HepG2 (cell line): ENCODE results near the gene DSEL. TPM values are rescaled to one million over a fixed set of nuclear protein-coding genes. Genes with fewer than 3 reads are reported as not detected.

ENCODE experiments used
- AGO2 ChIP-seq: fragments of 200-400 bp; formaldehyde crosslinking; optimal IDR thresholded peaks from 2 replicates; pipeline ENCODE3; 2017; ENCODE audit warnings: mild to moderate bottlenecking, low read depth, low read length, moderate library complexity
- ATF7 ChIP-seq, 2 experiments: fragments of 450-650 bp in 1 of 2; sonication (generic) in 1 of 2; formaldehyde crosslinking in 1 of 2; IDR thresholded peaks; 2 replicates each; pipeline versions ENCODE4 v1.4.0 to v1.6.1; 2016 to 2020; ENCODE audit warnings: antibody characterized with exemption in 1 of 2, mild to moderate bottlenecking in 1 of 2, missing genetic modification reagents in 1 of 2
- CEBPZ ChIP-seq: IDR thresholded peaks from 2 replicates; pipeline ENCODE4 v1.6.1; 2012; ENCODE audit warnings: low read length, improper control_type of control experiment
- FOXP1 ChIP-seq, 2 experiments: fragments of 450-650 bp in 1 of 2; IDR thresholded peaks; 2 replicates each; pipeline ENCODE4 v1.6.1; 2017 to 2018; ENCODE audit warnings: antibody characterized with exemption in 1 of 2
- PREB ChIP-seq: sonication (generic); formaldehyde crosslinking; IDR thresholded peaks from 2 replicates; pipeline ENCODE4 v1.4.0; 2020; ENCODE audit warnings: missing genetic modification reagents
- SP1 ChIP-seq, 2 experiments: fragments of 450-650 bp in 1 of 2; sonication (generic) in 1 of 2; formaldehyde crosslinking in 1 of 2; IDR thresholded peaks; 2 replicates each; pipeline versions ENCODE4 v1.4.0 to v1.6.1; 2016 to 2020; ENCODE audit warnings: missing genetic modification reagents in 1 of 2
- ZNF17 ChIP-seq: sonication (generic); formaldehyde crosslinking; IDR thresholded peaks from 2 replicates; pipeline ENCODE4 v1.5.0; 2020; ENCODE audit warnings: mild to moderate bottlenecking, missing genetic modification reagents
- ZNF674 ChIP-seq: sonication (generic); formaldehyde crosslinking; IDR thresholded peaks from 2 replicates; pipeline ENCODE4 v1.5.0; 2020; ENCODE audit warnings: low read depth, mild to moderate bottlenecking, missing genetic modification reagents
- ZNF687 ChIP-seq: sonication (generic); formaldehyde crosslinking; IDR thresholded peaks from 2 replicates; pipeline ENCODE4 v1.5.1; 2020; ENCODE audit warnings: mild to moderate bottlenecking, missing genetic modification reagents, moderate library complexity
- ZSCAN31 ChIP-seq: sonication (generic); formaldehyde crosslinking; IDR thresholded peaks from 2 replicates; pipeline ENCODE4 v1.5.0; 2020; ENCODE audit warnings: low read depth, mild to moderate bottlenecking, missing genetic modification reagents
- polyA plus RNA-seq, 8 experiments: library from polyadenylated mRNA; depleted of rRNA in 3 of 8; stranded (reverse) in 7 of 8; unstranded in 1 of 8; fragments of >200 nt; fragmentation: Illumina TruSeq in 4 of 8; extraction: Trizol in 4 of 8; gene quantifications; 2 replicates each; pipeline versions ENCODE4 v1.2.1 to v1.2.3, GENCODE V29; 2011 to 2016; ENCODE audit warnings: low read depth in 4 of 8, missing spikeins in 1 of 8, mixed read lengths in 1 of 8; ENCODE audit not compliant: insufficient read depth in 1 of 8
- total RNA-seq, 5 experiments: library from RNA; depleted of rRNA; stranded (reverse); fragments of >200 nt; fragmentation: Illumina TruSeq; extraction: Trizol; gene quantifications; 2 replicates each; pipeline ENCODE4 v1.2.3, GENCODE V29; 2016; ENCODE audit warnings: low read depth in 1 of 5
- TF ChIP-seq, protein P1 (sequence below): sonication (generic); formaldehyde crosslinking; IDR thresholded peaks from 2 replicates; pipeline ENCODE4 v1.4.0; 2020; ENCODE audit warnings: mild to moderate bottlenecking, missing genetic modification reagents

The DSEL gene
- total and polyA plus RNA-seq, 2 of the 13 experiments (the other 11 are each of a cell fraction or from before 2014, with no cell fraction given): 0.07 to 0.11 TPM

DNA sequence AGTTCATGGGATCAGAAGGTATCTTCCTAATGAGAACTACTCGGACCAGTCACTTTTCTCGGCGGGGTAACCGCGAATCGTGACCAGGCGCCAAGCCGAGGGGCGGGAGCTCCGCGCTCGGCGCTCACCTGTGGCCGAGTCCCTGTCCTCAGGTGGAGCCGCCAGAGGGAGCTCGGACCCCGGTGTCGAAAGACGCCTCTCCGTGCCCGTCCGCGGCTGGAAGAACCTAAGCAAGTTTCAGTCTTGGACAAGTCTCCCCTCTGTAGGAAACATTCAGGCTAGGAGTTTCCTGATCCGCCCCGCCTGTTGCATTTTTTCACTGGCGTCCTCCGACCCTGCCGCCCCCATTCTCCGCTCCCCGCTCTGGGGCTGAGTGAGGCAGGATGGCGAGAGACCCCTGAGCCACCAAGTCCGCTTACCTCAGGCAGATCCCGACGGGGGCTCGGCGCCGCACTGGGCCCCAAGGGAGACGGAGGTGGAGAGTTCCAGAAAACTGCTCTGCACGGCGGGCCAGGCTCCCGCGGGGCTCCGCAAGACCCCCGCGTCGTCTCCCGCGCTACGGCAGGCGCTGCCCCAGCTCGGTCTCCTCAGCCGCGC, 480 bp downstream of the DSEL start (continued):
- TF ChIP-seq SP1 (IDR thresholded peaks at IDR 0.05): no peak
- no peak for TF ChIP-seq SP1 (CRISPR knock-in tag; IDR thresholded peaks at IDR 0.05)
- no peak for TF ChIP-seq ZNF687 (CRISPR knock-in tag)
- no peak for TF ChIP-seq ATF7 (IDR thresholded peaks at IDR 0.05)
- no peak for TF ChIP-seq ATF7 (CRISPR knock-in tag; IDR thresholded peaks at IDR 0.05)
- no peak for TF ChIP-seq PREB (CRISPR knock-in tag)
- TF ChIP-seq, protein P1, sequence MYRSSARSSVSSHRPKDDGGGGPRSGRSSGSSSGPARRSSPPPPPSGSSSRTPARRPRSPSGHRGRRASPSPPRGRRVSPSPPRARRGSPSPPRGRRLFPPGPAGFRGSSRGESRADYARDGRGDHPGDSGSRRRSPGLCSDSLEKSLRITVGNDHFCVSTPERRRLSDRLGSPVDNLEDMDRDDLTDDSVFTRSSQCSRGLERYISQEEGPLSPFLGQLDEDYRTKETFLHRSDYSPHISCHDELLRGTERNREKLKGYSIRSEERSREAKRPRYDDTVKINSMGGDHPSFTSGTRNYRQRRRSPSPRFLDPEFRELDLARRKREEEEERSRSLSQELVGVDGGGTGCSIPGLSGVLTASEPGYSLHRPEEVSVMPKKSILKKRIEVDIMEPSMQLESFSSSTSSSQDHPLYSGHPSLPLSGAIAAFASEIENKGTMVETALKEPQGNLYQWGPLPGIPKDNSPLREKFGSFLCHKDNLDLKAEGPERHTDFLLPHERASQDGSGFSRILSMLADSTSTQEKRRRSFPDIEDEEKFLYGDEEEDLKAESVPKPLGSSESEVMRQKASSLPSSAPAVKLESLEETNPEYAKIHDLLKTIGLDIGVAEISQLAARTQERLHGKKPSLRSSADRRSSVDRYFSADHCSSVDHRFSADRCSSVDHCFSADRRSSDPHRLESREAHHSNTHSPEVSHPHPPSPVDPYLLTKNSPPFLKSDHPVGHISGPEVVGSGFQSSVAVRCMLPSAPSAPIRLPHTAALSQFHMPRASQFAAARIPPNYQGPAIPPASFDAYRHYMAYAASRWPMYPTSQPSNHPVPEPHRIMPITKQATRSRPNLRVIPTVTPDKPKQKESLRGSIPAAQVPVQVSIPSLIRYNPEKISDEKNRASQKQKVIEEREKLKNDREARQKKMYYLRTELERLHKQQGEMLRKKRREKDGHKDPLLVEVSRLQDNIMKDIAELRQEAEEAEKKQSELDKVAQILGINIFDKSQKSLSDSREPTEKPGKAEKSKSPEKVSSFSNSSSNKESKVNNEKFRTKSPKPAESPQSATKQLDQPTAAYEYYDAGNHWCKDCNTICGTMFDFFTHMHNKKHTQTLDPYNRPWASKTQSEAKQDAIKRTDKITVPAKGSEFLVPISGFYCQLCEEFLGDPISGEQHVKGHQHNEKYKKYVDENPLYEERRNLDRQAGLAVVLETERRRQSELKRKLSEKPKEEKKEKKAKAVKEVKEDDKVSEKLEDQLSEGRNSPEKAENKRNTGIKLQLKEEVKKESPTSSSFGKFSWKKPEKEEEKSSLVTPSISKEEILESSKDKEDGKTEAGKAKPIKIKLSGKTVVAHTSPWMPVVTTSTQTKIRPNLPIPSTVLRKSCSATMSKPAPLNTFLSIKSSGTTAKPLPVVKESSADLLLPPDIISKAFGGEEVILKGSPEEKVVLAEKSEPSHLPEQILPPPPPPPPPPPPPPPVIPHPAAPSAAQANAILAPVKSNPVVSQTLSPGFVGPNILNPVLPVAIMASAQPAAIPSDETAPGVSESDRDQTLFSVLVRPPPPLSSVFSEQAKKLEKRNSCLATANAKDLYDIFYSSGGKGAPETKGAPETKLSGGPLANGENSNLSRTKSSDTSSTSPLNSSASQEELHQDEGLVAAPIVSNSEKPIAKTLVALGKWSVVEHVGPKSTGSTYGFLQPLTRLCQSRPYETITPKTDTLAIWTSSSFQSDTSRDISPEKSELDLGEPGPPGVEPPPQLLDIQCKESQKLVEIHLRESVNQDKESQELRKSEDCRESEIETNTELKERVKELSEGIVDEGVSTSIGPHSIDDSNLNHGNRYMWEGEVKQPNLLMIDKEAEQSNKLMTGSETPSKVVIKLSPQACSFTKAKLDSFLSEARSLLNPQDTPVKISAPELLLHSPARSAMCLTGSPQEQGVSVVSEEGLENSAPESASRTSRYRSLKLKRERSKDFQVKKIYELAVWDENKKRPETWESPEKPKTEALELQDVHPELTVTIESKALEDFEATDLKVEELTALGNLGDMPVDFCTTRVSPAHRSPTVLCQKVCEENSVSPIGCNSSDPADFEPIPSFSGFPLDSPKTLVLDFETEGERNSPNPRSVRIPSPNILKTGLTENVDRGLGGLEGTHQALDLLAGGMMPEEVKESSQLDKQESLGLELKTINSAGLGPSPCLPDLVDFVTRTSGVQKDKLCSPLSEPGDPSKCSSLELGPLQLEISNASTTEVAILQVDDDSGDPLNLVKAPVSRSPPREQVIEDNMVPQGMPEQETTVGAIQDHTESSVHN (CRISPR knock-in tag): no peak
- TF ChIP-seq ZSCAN31: no peak
- no peak for TF ChIP-seq FOXP1 (IDR thresholded peaks at IDR 0.05)
- TF ChIP-seq FOXP1 (CRISPR knock-in tag; IDR thresholded peaks at IDR 0.05): no peak
- TF ChIP-seq AGO2: no peak
- TF ChIP-seq CEBPZ: no peak
- no peak for TF ChIP-seq ZNF674 (CRISPR knock-in tag)
- TF ChIP-seq ZNF17 (CRISPR knock-in tag): no peak
